Stimulated activated CD4-positive, alpha-beta T cell treated with anti-CD3 and anti-CD28 coated beads, Interleukin-4, amount 100 ng/mL, for 48 hours (primary cell): ENCODE results near the gene CACNA1A.
"Not testable (repeated sequence)": the region's sequence is repeated elsewhere in the genome, so short reads cannot be mapped to it uniquely, and the experiment has no call there.

ENCODE experiments used
- DNase-seq, 2 donors: peaks; one replicate each; pipeline ENCODE4 v3.0.0-alpha.2; 2020; ENCODE audit warnings: low read depth in 2 of 2

Gene CACNA1A

GRCh38 chr19:13198634-13199033, 307.6 kb downstream of the CACNA1A start:
- DNase-seq, result no peak

GRCh38 chr19:13195678-13196077, 310.6 kb downstream of the CACNA1A start:
- peak in 1 of 2 donors; percentile 52 for DNase-seq

- DNase-seq, result no peak
These were observed 315.3 kb downstream of the CACNA1A start for GRCh38 chr19:13190781-13191540.

- DNase-seq, result no peak
These were observed 316.7 kb downstream of the CACNA1A start for GRCh38 chr19:13189600-13189999.

- DNase-seq, result no peak
These were observed 318.9 kb downstream of the CACNA1A start for GRCh38 chr19:13187419-13187818.

GRCh38 chr19:13186688-13187087, 319.6 kb downstream of the CACNA1A start:
- DNase-seq, result not testable (repeated sequence)

- DNase-seq, result not testable (repeated sequence)
These were observed 320.3 kb downstream of the CACNA1A start for GRCh38 chr19:13185763-13186657.

- DNase-seq, result not testable (repeated sequence)
These were observed 321.4 kb downstream of the CACNA1A start for GRCh38 chr19:13184926-13185325.

- no peak for DNase-seq
These were observed 324.4 kb downstream of the CACNA1A start for GRCh38 chr19:13181747-13182388.

GRCh38 chr19:13178291-13178690, 328.0 kb downstream of the CACNA1A start:
- DNase-seq, result not testable (repeated sequence)

- not testable (repeated sequence) for DNase-seq
These were observed 328.7 kb downstream of the CACNA1A start for GRCh38 chr19:13177584-13177983.

- no peak for DNase-seq
These were observed 329.9 kb downstream of the CACNA1A start for GRCh38 chr19:13176345-13176744.

- no peak for DNase-seq
These were observed 333.0 kb downstream of the CACNA1A start for GRCh38 chr19:13173139-13173737.

GRCh38 chr19:13172346-13173138, 333.7 kb downstream of the CACNA1A start:
- peak; percentile 70 to 78 for DNase-seq

- no peak for DNase-seq
These were observed 335.1 kb downstream of the CACNA1A start for GRCh38 chr19:13171146-13171545.

GRCh38 chr19:13169769-13170168, 336.5 kb downstream of the CACNA1A start:
- DNase-seq, result no peak

- not testable (repeated sequence) for DNase-seq
These were observed 340.1 kb downstream of the CACNA1A start for GRCh38 chr19:13166151-13166550.

- DNase-seq, result no peak
These were observed 340.9 kb downstream of the CACNA1A start for GRCh38 chr19:13165162-13165997.

GRCh38 chr19:13164343-13165161, 341.7 kb downstream of the CACNA1A start:
- DNase-seq, result peak; percentile 29 to 44
